GM12891 (cell line): ENCODE results near the gene PPM1H.
"Not testable (repeated sequence)": the region's sequence is repeated elsewhere in the genome, so short reads cannot be mapped to it uniquely, and the experiment has no call there.

Experiments used
- DNase-seq: peaks from one replicate; pipeline ENCODE4 v3.0.0; 2011; ENCODE audit warnings: low spot score; ENCODE audit not compliant: insufficient read length
- FAIRE-seq: peaks from 2 replicates; lab custom pipeline; 2011; peaks lifted over from hg19 to GRCh38; lab: Jason Lieb, UNC
- PAX5 ChIP-seq: IDR thresholded peaks from 2 replicates; pipeline ENCODE4 v1.6.1; 2011; ENCODE audit warnings: low read length, moderate library complexity, mild to moderate bottlenecking; ENCODE audit not compliant: insufficient read depth, severe bottlenecking
- POLR2A ChIP-seq: IDR thresholded peaks from 2 replicates; pipeline ENCODE4 v1.6.1; 2011; ENCODE audit warnings: low read depth, low read length, control low read depth
- POLR2AphosphoS5 ChIP-seq: IDR thresholded peaks from 2 replicates; pipeline ENCODE4 v1.6.1; 2011; ENCODE audit warnings: low read depth, low read length, control low read depth
- POU2F2 ChIP-seq: IDR thresholded peaks from 2 replicates; pipeline ENCODE4 v1.6.1; 2011; ENCODE audit warnings: low read depth, mild to moderate bottlenecking, control low read depth, low read length, moderate library complexity
- SPI1 ChIP-seq: IDR thresholded peaks from 2 replicates; pipeline ENCODE4 v1.6.1; 2011; ENCODE audit warnings: low read depth, low read length, control low read depth
- TAF1 ChIP-seq: IDR thresholded peaks from 2 replicates; pipeline ENCODE4 v1.6.1; 2011; ENCODE audit warnings: low read depth, low read length, control low read depth

The PPM1H gene

GRCh38 chr12:62893276-62893675 lies 41.7 kb downstream of the PPM1H start:
- no peak for TF ChIP-seq SPI1
- TF ChIP-seq POU2F2: no peak
- TF ChIP-seq POLR2A: no peak
- TF ChIP-seq TAF1: no peak
- no peak for TF ChIP-seq PAX5
- TF ChIP-seq POLR2AphosphoS5: no peak
- FAIRE-seq: no peak
- no peak for DNase-seq

GRCh38 chr12:62891805-62892549 lies 43.0 kb downstream of the PPM1H start:
- FAIRE-seq (no peak), DNase-seq (no peak)
- TF ChIP-seq PAX5 (no peak), TAF1 (no peak), SPI1 (no peak), POLR2AphosphoS5 (no peak), POLR2A (no peak), POU2F2 (no peak)

- TF ChIP-seq POLR2AphosphoS5: no peak
- TF ChIP-seq SPI1: no peak
- TF ChIP-seq POU2F2: no peak
- no peak for TF ChIP-seq PAX5
- no peak for TF ChIP-seq TAF1
- TF ChIP-seq POLR2A: no peak
- DNase-seq: no peak
- no peak for FAIRE-seq
Observed at GRCh38 chr12:62888454-62889110, 46.4 kb downstream of the PPM1H start.

GRCh38 chr12:62886796-62887195 lies 48.2 kb downstream of the PPM1H start:
- FAIRE-seq (no peak), DNase-seq (no peak)
- no peak for TF ChIP-seq POU2F2
- TF ChIP-seq SPI1: no peak
- TF ChIP-seq POLR2A: no peak
- no peak for TF ChIP-seq TAF1
- no peak for TF ChIP-seq PAX5
- TF ChIP-seq POLR2AphosphoS5: no peak

- DNase-seq (no peak), FAIRE-seq (no peak)
- TF ChIP-seq SPI1 (no peak), TAF1 (no peak), PAX5 (no peak), POU2F2 (no peak), POLR2AphosphoS5 (no peak), POLR2A (no peak)
Observed at GRCh38 chr12:62885242-62885641, 49.7 kb downstream of the PPM1H start.

- DNase-seq, FAIRE-seq: not testable (repeated sequence)
Observed at GRCh38 chr12:62884832-62885231, 50.1 kb downstream of the PPM1H start.

GRCh38 chr12:62882696-62883095 lies 52.3 kb downstream of the PPM1H start:
- FAIRE-seq (no peak), DNase-seq (no peak)

GRCh38 chr12:62882140-62882539 lies 52.8 kb downstream of the PPM1H start:
- TF ChIP-seq SPI1 (no peak), POU2F2 (no peak), PAX5 (no peak), TAF1 (no peak), POLR2A (no peak), POLR2AphosphoS5 (no peak)
- FAIRE-seq: no peak
- DNase-seq: no peak

More at GRCh38 chr12:62882696-62883095, 52.3 kb downstream of the PPM1H start:
- TF ChIP-seq PAX5 (no peak), POU2F2 (no peak), POLR2A (no peak), TAF1 (no peak), SPI1 (no peak), POLR2AphosphoS5 (no peak)

GRCh38 chr12:62879691-62880090 lies 55.3 kb downstream of the PPM1H start:
- FAIRE-seq (no peak), DNase-seq (no peak)
- TF ChIP-seq SPI1 (no peak), TAF1 (no peak), POU2F2 (no peak), POLR2A (no peak), POLR2AphosphoS5 (no peak), PAX5 (no peak)

GRCh38 chr12:62879228-62879627 lies 55.7 kb downstream of the PPM1H start:
- not testable (repeated sequence) for FAIRE-seq, DNase-seq
